Nephron (organoid): Measurements from ENCODE around the gene GSTT2B.

Experiments
- H3K27ac Mint-ChIP-seq, 3 experiments: 2 replicates each; pipeline ENCODE4 v1.8.0; 2020; ENCODE audit warnings: mixed read lengths in 3 of 3, mild to moderate bottlenecking in 2 of 3, moderate library complexity in 1 of 3
- H3K27me3 Mint-ChIP-seq: 2 replicates; pipeline ENCODE4 v1.8.0; 2021; ENCODE audit warnings: low read depth, mild to moderate bottlenecking, moderate library complexity, mixed read lengths
- H3K36me3 Mint-ChIP-seq: 2 replicates; pipeline ENCODE4 v1.8.0; 2020; ENCODE audit warnings: low read depth, mixed read lengths
- H3K4me1 Mint-ChIP-seq: 2 replicates; pipeline ENCODE4 v1.8.0; 2020; ENCODE audit warnings: mixed read lengths
- H3K4me3 Mint-ChIP-seq, 3 experiments: 2 replicates each; pipeline ENCODE4 v1.8.0; 2020; ENCODE audit warnings: mild to moderate bottlenecking in 3 of 3, mixed read lengths in 3 of 3, moderate library complexity in 2 of 3
- H3K9me3 Mint-ChIP-seq: 2 replicates; pipeline ENCODE4 v1.8.0; 2020; ENCODE audit warnings: mixed read lengths
- TF ChIP-seq, protein P1 (sequence below), 3 experiments: fragments of 200-600 bp; sonication (generic); IDR thresholded peaks; one replicate each; pipeline ENCODE4 v1.5.0; 2021; ENCODE audit warnings: antibody characterized with exemption in 3 of 3; ENCODE audit not compliant: unreplicated experiment in 3 of 3

GSTT2B gene

GRCh38 chr22:23915290-23915689, 45.7 kb downstream of the GSTT2B start:
- TF ChIP-seq, protein P1, sequence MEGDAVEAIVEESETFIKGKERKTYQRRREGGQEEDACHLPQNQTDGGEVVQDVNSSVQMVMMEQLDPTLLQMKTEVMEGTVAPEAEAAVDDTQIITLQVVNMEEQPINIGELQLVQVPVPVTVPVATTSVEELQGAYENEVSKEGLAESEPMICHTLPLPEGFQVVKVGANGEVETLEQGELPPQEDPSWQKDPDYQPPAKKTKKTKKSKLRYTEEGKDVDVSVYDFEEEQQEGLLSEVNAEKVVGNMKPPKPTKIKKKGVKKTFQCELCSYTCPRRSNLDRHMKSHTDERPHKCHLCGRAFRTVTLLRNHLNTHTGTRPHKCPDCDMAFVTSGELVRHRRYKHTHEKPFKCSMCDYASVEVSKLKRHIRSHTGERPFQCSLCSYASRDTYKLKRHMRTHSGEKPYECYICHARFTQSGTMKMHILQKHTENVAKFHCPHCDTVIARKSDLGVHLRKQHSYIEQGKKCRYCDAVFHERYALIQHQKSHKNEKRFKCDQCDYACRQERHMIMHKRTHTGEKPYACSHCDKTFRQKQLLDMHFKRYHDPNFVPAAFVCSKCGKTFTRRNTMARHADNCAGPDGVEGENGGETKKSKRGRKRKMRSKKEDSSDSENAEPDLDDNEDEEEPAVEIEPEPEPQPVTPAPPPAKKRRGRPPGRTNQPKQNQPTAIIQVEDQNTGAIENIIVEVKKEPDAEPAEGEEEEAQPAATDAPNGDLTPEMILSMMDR (IDR thresholded peaks at IDR 0.05; ENCODE audit: unreplicated experiment in 3 of 3) = no peak
- Mint-ChIP-seq H3K36me3 (peaks cover 21% of the 10 kb centered on the region), H3K27ac (peak overlapping the region in 2 of 3 experiments; percentile 41 to 95), H3K4me1 (peaks cover 46% of the 10 kb centered on the region), H3K4me3 (no peak overlapping the region), H3K27me3 (peaks cover 3% of the 10 kb centered on the region), H3K9me3 (no peaks in the 10 kb centered on the region)

- peak overlapping the region; percentile 95 to 98 (median 98) for H3K27ac Mint-ChIP-seq
- peaks cover 13% of the 10 kb centered on the region for H3K36me3 Mint-ChIP-seq
- peak overlapping the region; percentile 87 to 92 (median 89) for H3K4me3 Mint-ChIP-seq
Observed at GRCh38 chr22:23913661-23914353, 47.2 kb downstream of the GSTT2B start.

DNA sequence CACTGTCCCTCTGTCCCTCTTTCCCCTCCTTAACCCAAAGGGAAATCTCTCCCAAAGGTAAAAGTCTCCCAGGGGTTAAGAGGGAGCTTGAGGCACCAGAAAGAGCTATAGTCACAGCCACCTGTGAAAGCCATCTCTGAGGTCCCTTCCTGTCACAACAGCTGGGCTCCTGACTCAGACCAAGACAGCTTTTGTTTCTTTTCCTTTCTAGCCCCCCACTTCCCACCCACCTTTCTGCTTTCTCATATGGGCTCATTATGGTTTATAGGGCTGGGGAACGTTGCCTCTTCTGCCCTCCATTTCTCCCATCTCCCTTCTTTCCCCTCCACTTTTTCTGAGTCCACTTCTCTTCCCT, 47.7 kb downstream of the GSTT2B start:
- Mint-ChIP-seq H3K36me3 (peaks cover 7% of the 10 kb centered on the region), H3K9me3 (no peaks in the 10 kb centered on the region), H3K27ac (peak overlapping the region; percentile 95 to 98 (median 98)), H3K4me1 (peaks cover 62% of the 10 kb centered on the region), H3K4me3 (peak overlapping the region; percentile 87 to 92 (median 89)), H3K27me3 (peaks cover 3% of the 10 kb centered on the region)
- TF ChIP-seq, protein P1 (IDR thresholded peaks at IDR 0.05; ENCODE audit: unreplicated experiment in 3 of 3) = no peak

More at GRCh38 chr22:23913661-23914353, 47.2 kb downstream of the GSTT2B start:
- H3K9me3 Mint-ChIP-seq = no peaks in the 10 kb centered on the region
- H3K27me3 Mint-ChIP-seq = peaks cover 3% of the 10 kb centered on the region
- TF ChIP-seq, protein P1 (IDR thresholded peaks at IDR 0.05; ENCODE audit: unreplicated experiment in 3 of 3) = no peak
- peaks cover 56% of the 10 kb centered on the region for H3K4me1 Mint-ChIP-seq

GRCh38 chr22:23912293-23912903, 48.6 kb downstream of the GSTT2B start:
- H3K9me3 Mint-ChIP-seq = no peaks in the 10 kb centered on the region
- H3K27me3 Mint-ChIP-seq = peaks cover 3% of the 10 kb centered on the region
- TF ChIP-seq, protein P1 (IDR thresholded peaks at IDR 0.05; ENCODE audit: unreplicated experiment in 3 of 3) = no peak
- peak overlapping the region; percentile 95 to 99 (median 98) for H3K27ac Mint-ChIP-seq
- H3K4me3 Mint-ChIP-seq = peak overlapping the region; percentile 72 to 81 (median 74)
- H3K4me1 Mint-ChIP-seq = peaks cover 63% of the 10 kb centered on the region
- peaks cover 6% of the 10 kb centered on the region for H3K36me3 Mint-ChIP-seq

DNA sequence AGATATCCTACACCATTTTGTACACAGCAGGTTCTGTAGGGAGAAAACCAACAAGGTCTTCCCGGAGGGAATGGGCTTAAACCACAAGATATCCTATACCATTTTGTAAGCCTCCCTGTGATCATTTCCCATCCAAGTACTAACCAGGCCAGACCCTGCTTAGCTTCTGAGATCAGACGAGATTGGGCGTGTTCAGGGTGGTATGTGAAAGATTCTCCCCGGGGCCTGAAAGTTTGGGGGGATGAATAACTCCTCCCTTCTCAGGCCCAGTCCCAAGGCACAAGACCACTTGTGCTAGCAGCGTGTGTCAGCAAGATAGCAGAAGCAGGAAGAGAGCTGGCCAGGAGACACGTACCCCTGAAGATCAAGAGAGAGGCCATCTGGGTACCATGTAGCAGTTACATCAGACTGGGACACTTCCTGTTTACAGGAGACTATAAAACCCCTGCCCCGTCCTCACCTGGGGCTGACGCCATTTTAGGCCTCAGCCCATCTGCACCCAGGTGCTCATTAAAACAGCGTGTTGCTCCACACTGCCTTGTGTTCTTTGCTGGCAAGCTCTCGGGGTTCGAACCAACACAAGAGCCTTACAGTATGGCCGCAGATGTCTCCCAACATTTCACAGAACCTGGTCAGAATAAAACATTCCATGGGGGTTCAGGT, 49.5 kb downstream of the GSTT2B start:
- Mint-ChIP-seq H3K36me3 (peaks cover 6% of the 10 kb centered on the region), H3K27me3 (peaks cover 3% of the 10 kb centered on the region)

More for the DNA sequence above, 49.5 kb downstream of the GSTT2B start:
- TF ChIP-seq, protein P1 (IDR thresholded peaks at IDR 0.05; ENCODE audit: unreplicated experiment in 3 of 3) = no peak
- peaks cover 68% of the 10 kb centered on the region for H3K4me1 Mint-ChIP-seq
- H3K4me3 Mint-ChIP-seq = peak overlapping the region; percentile 72 to 81 (median 74)
- peak overlapping the region; percentile 95 to 99 (median 98) for H3K27ac Mint-ChIP-seq
- H3K9me3 Mint-ChIP-seq = no peaks in the 10 kb centered on the region
